Keratinocyte (primary cell): ENCODE measurements around the gene SPRY2. TPM values are rescaled to one million over a fixed set of nuclear protein-coding genes. Genes with fewer than 3 reads are reported as not detected.

ENCODE experiments used
- DNase-seq: peaks from one replicate; pipeline ENCODE4 v3.0.0-alpha.2; 2011; ENCODE audit warnings: low read depth, missing footprints, low spot score
- FAIRE-seq: peaks from 2 replicates; lab custom pipeline; 2011; peaks lifted over from hg19 to GRCh38; lab: Jason Lieb, UNC
- H2AFZ ChIP-seq: 2 replicates; pipeline ENCODE4 v1.6.0; 2012; ENCODE audit warnings: low read length, control low read depth, inconsistent platforms; ENCODE audit not compliant: control insufficient read depth
- H3K27ac ChIP-seq: 2 replicates; pipeline ENCODE4 v1.5.1; 2011; ENCODE audit warnings: low read length; ENCODE audit not compliant: control insufficient read depth, insufficient read depth
- H3K27me3 ChIP-seq: 3 replicates; pipeline ENCODE4 v1.6.0; 2011; ENCODE audit warnings: low read length; ENCODE audit not compliant: control insufficient read depth, insufficient read depth; ENCODE audit errors: extremely low read depth
- H3K36me3 ChIP-seq, 2 experiments: 2 replicates in 1 of 2; 3 replicates in 1 of 2; pipeline ENCODE4 v1.5.1; 2011; ENCODE audit warnings: low read length in 2 of 2, mild to moderate bottlenecking in 1 of 2; ENCODE audit not compliant: control insufficient read depth in 2 of 2, insufficient read depth in 2 of 2; ENCODE audit errors: extremely low read depth in 1 of 2
- H3K4me1 ChIP-seq: 3 replicates; pipeline ENCODE4 v1.5.1; 2011; ENCODE audit warnings: low read length; ENCODE audit not compliant: control insufficient read depth, insufficient read depth; ENCODE audit errors: extremely low read depth
- H3K4me2 ChIP-seq: 3 replicates; pipeline ENCODE4 v1.6.0; 2011; ENCODE audit warnings: low read depth, low read length; ENCODE audit not compliant: control insufficient read depth, insufficient read depth; ENCODE audit errors: extremely low read depth
- H3K4me3 ChIP-seq, 3 experiments: fragments of 200-600 bp in 1 of 3; sonication (generic) in 1 of 3; 2 replicates in 2 of 3; 3 replicates in 1 of 3; pipeline ENCODE4 v1.5.1; 2011 to 2016; ENCODE audit warnings: low read length in 3 of 3, mild to moderate bottlenecking in 3 of 3, control low read depth in 2 of 3, inconsistent platforms in 1 of 3, low read depth in 1 of 3, mixed read lengths in 1 of 3, mixed run types in 1 of 3, moderate library complexity in 1 of 3; ENCODE audit not compliant: control insufficient read depth in 2 of 3, insufficient read depth in 2 of 3; ENCODE audit errors: extremely low read depth in 1 of 3
- H3K79me2 ChIP-seq: 2 replicates; pipeline ENCODE4 v1.6.0; 2012; ENCODE audit warnings: low read length; ENCODE audit not compliant: control insufficient read depth, insufficient read depth
- H3K9ac ChIP-seq: 3 replicates; pipeline ENCODE4 v1.6.0; 2011; ENCODE audit warnings: low read length; ENCODE audit not compliant: control insufficient read depth, insufficient read depth; ENCODE audit errors: extremely low read depth
- H3K9me1 ChIP-seq: 3 replicates; pipeline ENCODE4 v1.6.0; 2011; ENCODE audit warnings: low read length; ENCODE audit not compliant: control insufficient read depth, insufficient read depth; ENCODE audit errors: extremely low read depth
- H3K9me3 ChIP-seq: 2 replicates; pipeline ENCODE4 v1.5.1; 2012; ENCODE audit warnings: low read depth, low read length; ENCODE audit not compliant: control insufficient read depth
- H4K20me1 ChIP-seq: 3 replicates; pipeline ENCODE4 v1.6.0; 2011; ENCODE audit warnings: low read length; ENCODE audit not compliant: control insufficient read depth, insufficient read depth; ENCODE audit errors: extremely low read depth
- CTCF ChIP-seq, 3 experiments: IDR thresholded peaks in 1 of 3; conservative IDR thresholded peaks in 1 of 3; optimal IDR thresholded peaks in 1 of 3; 2 replicates in 2 of 3; 3 replicates in 1 of 3; pipeline versions ENCODE3 to v1.5.1; 2011; ENCODE audit warnings: low read length in 3 of 3, mild to moderate bottlenecking in 3 of 3, moderate library complexity in 2 of 3, control low read depth in 1 of 3, inconsistent platforms in 1 of 3; ENCODE audit not compliant: insufficient read depth in 2 of 3; ENCODE audit errors: extremely low read depth in 1 of 3
- EZH2 ChIP-seq: IDR thresholded peaks from one replicate; pipeline ENCODE4 v1.6.1; 2012; ENCODE audit warnings: inconsistent platforms, mild to moderate bottlenecking, low read length, moderate library complexity
- dilution Hi-C: fragments of 300-500 bp; cut with MboI; formaldehyde crosslinking; loops from one replicate; pipeline ENCODE4 v1.7.0; 2020; ENCODE audit warnings: low sequenced_read_pairs; ENCODE audit not compliant: extremely low pct_ligation_motif_present
- polyA plus RNA-seq, 5 experiments: library from polyadenylated mRNA; depleted of rRNA in 3 of 5; stranded (reverse) in 3 of 5; stranded (forward) in 1 of 5; unstranded in 1 of 5; fragments of >200 nt; gene quantifications; 1 replicate in 1 of 5; 2 replicates in 3 of 5; 3 replicates in 1 of 5; pipeline versions ENCODE4 v1.2.1 to v1.2.3, GENCODE V29; 2011 to 2012; ENCODE audit warnings: missing spikeins in 2 of 5, low read depth in 1 of 5, low replicate concordance in 1 of 5

Gene SPRY2
- polyA plus RNA-seq, 1 donor (not counting 4 experiments of a cell fraction or from before 2014, with no cell fraction given), result 28.4 TPM

GRCh38 chr13:80367473-80367872, 26.5 kb upstream of the SPRY2 start:
- Histone ChIP-seq H3K9me3 (no peaks in the 10 kb centered on the region), H3K79me2 (no peaks in the 10 kb centered on the region), H3K4me2 (no peak overlapping the region), H3K27ac (no peak overlapping the region), H2AFZ (no peak overlapping the region), H3K36me3 (no peaks in the 10 kb centered on the region), H4K20me1 (no peaks in the 10 kb centered on the region), H3K9ac (no peak overlapping the region), H3K4me3 (no peak overlapping the region), H3K4me1 (no peaks in the 10 kb centered on the region), H3K27me3 (no peaks in the 10 kb centered on the region), H3K9me1 (no peaks in the 10 kb centered on the region)
- FAIRE-seq, result no peak
- dilution Hi-C loops, result no loop called here
- DNase-seq, result no peak
- TF ChIP-seq CTCF (optimal IDR thresholded peaks at IDR 0.05 in 1 of 3, IDR thresholded peaks at IDR 0.05 in 1 of 3, conservative IDR thresholded peaks at IDR 0.05 in 1 of 3; ENCODE audit: extremely low read depth in 1 of 3, insufficient read depth in 2 of 3, low read length in 3 of 3), result no peak
- TF ChIP-seq EZH2, result no peak

- H3K79me2 ChIP-seq, result no peaks in the 10 kb centered on the region
Measured at GRCh38 chr13:80363890-80364503, 23.1 kb upstream of the SPRY2 start.

More at GRCh38 chr13:80363890-80364503, 23.1 kb upstream of the SPRY2 start:
- Histone ChIP-seq H3K27me3 (no peaks in the 10 kb centered on the region), H3K9ac (no peak overlapping the region), H2AFZ (peak overlapping the region; percentile 36), H3K4me3 (no peak overlapping the region), H3K36me3 (no peaks in the 10 kb centered on the region), H3K27ac (no peak overlapping the region), H3K4me1 (peaks cover 9% of the 10 kb centered on the region), H3K4me2 (peak overlapping the region; percentile 55), H3K9me3 (no peaks in the 10 kb centered on the region), H4K20me1 (no peaks in the 10 kb centered on the region), H3K9me1 (no peaks in the 10 kb centered on the region)
- TF ChIP-seq CTCF (optimal IDR thresholded peaks at IDR 0.05 in 1 of 3, IDR thresholded peaks at IDR 0.05 in 1 of 3, conservative IDR thresholded peaks at IDR 0.05 in 1 of 3; ENCODE audit: extremely low read depth in 1 of 3, insufficient read depth in 2 of 3, low read length in 3 of 3) (peak; percentile 49 to 52 (median 49)), EZH2 (no peak)
- DNase-seq, result no peak
- dilution Hi-C loops, result no loop called here
- no peak for FAIRE-seq
